ENCODE results near the gene MFSD11. TPM values are rescaled to one million over a fixed set of nuclear protein-coding genes. Genes with fewer than 3 reads are reported as not detected.

MFSD11 gene
- total RNA-seq, 1 experiment from 2014 or later, result 16.6 TPM

DNA sequence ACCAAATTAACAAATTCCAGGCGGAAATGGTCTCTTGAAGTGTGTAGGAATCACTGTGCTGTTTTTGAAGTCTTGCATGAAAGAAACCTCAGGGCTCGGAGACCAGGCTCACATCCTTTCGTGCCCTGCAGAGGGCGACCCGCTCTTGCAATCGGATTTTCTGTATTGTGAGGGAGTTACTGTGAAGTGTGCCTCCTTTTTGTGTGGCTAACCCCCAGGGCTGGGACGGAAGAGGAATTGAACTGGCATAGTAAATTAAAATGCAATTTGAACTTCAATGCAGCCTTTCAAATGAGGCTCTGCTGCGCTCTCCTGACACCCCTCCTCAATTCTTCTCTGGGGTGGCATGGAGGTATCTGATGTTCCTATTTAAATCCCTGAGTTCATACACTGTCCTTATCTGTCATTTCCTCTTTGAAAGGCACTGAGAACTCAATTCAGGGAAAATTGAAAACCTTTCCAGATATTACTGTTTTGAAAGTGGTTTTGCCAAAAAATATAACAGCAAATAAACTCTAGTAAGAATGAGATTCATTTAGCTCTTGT is 78.7 kb downstream of the MFSD11 start:
- POLR2A ChIA-PET (ENCODE audit: unreplicated experiment), result no interaction called here
- no TSS peak for BruUV-seq (replicated peaks)

DNA sequence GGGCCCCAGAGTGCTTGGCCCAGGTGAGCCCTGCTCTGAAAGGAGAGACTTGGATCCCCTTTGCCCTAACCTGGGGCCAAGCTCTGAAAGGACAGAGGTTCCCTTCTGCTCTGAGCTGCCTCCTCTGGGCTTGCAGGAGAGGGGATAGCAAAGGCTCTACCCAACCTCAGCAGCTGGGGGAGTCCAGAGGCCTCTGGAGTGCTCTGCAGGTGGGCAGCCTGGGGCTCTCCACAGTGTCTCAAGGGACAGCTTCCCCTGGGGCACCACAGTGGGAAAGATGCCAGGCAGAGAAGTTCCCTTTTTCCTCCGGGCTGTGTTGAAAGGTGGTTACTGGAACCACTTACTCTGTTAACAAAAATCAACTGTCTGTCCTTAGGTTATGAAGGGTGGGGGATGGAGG is 82.1 kb downstream of the MFSD11 start:
- Histone ChIP-seq H3K27ac (ENCODE audit: low read length) (no peak overlapping the region), H3K79me2 (ENCODE audit: low read length) (no peaks in the 10 kb centered on the region), H2AFZ (ENCODE audit: low read length) (no peak overlapping the region), H3K36me3 (ENCODE audit: low read depth, low read length) (no peaks in the 10 kb centered on the region), H3K27me3 (ENCODE audit: low read length) (no peaks in the 10 kb centered on the region), H3K4me2 (ENCODE audit: low read length) (no peak overlapping the region), H3K9ac (ENCODE audit: low read length) (no peak overlapping the region), H3F3A (ENCODE audit: low read length, unreplicated experiment) (no peaks in the 10 kb centered on the region), H3K4me3 (ENCODE audit: low read length) (no peak overlapping the region), H4K20me1 (ENCODE audit: low read length) (no peaks in the 10 kb centered on the region), H3K9me2 (replicated peaks; ENCODE audit: low read length) (no peaks in the 10 kb centered on the region), H3K9me3 (ENCODE audit: low read length) (no peaks in the 10 kb centered on the region), H3K4me1 (ENCODE audit: insufficient read depth, low read length) (no peaks in the 10 kb centered on the region)
- BruUV-seq (replicated peaks), result no TSS peak
- no peak for ATAC-seq
- no peak for DNase-seq
- no peak for TF ChIP-seq EZH2 (IDR thresholded peaks at IDR 0.05; ENCODE audit: low read length, unreplicated experiment)
- no peak for TF ChIP-seq EZH2phosphoT487 (IDR thresholded peaks at IDR 0.05; ENCODE audit: borderline replicate concordance, low read length)
- TF ChIP-seq, protein P1, sequence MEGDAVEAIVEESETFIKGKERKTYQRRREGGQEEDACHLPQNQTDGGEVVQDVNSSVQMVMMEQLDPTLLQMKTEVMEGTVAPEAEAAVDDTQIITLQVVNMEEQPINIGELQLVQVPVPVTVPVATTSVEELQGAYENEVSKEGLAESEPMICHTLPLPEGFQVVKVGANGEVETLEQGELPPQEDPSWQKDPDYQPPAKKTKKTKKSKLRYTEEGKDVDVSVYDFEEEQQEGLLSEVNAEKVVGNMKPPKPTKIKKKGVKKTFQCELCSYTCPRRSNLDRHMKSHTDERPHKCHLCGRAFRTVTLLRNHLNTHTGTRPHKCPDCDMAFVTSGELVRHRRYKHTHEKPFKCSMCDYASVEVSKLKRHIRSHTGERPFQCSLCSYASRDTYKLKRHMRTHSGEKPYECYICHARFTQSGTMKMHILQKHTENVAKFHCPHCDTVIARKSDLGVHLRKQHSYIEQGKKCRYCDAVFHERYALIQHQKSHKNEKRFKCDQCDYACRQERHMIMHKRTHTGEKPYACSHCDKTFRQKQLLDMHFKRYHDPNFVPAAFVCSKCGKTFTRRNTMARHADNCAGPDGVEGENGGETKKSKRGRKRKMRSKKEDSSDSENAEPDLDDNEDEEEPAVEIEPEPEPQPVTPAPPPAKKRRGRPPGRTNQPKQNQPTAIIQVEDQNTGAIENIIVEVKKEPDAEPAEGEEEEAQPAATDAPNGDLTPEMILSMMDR (conservative IDR thresholded peaks at IDR 0.05; ENCODE audit: low read depth, low read length), result no peak
- ChIA-PET CTCF (interaction anchor here (0.6 to 0.7 kb wide), 2 partner anchors 18 to 38 kb away, joined by 3 to 4 read pairs; no protein-coding TSS in a partner anchor), POLR2A (ENCODE audit: unreplicated experiment) (no interaction called here)
- intact Hi-C loops (cut with micrococcal nuclease), result no loop called here

More for the DNA sequence above, 78.7 kb downstream of the MFSD11 start:
- Histone ChIP-seq H3F3A (ENCODE audit: low read length, unreplicated experiment) (no peaks in the 10 kb centered on the region), H3K9ac (ENCODE audit: low read length) (no peak overlapping the region), H3K9me3 (ENCODE audit: low read length) (no peaks in the 10 kb centered on the region), H3K4me3 (ENCODE audit: low read length) (no peak overlapping the region), H3K36me3 (ENCODE audit: low read depth, low read length) (no peaks in the 10 kb centered on the region), H3K4me1 (ENCODE audit: insufficient read depth, low read length) (no peaks in the 10 kb centered on the region), H3K9me2 (replicated peaks; ENCODE audit: low read length) (no peaks in the 10 kb centered on the region), H3K27ac (ENCODE audit: low read length) (no peak overlapping the region), H3K79me2 (ENCODE audit: low read length) (no peaks in the 10 kb centered on the region), H3K27me3 (ENCODE audit: low read length) (no peaks in the 10 kb centered on the region), H2AFZ (ENCODE audit: low read length) (peak overlapping the region; percentile 20), H3K4me2 (ENCODE audit: low read length) (0 out of 2 replicates have a peak overlapping the region, but pooled peaks have one; percentile 15), H4K20me1 (ENCODE audit: low read length) (no peaks in the 10 kb centered on the region)
- intact Hi-C loops (cut with micrococcal nuclease), result loop anchor here (2.0 kb wide), 1 partner anchor 250 kb away; no protein-coding TSS in a partner anchor
- TF ChIP-seq EZH2phosphoT487 (IDR thresholded peaks at IDR 0.05; ENCODE audit: borderline replicate concordance, low read length) (no peak), EZH2 (IDR thresholded peaks at IDR 0.05; ENCODE audit: low read length, unreplicated experiment) (no peak)
- TF ChIP-seq, protein P1 (conservative IDR thresholded peaks at IDR 0.05; ENCODE audit: low read depth, low read length), result peak; percentile 96
- DNase-seq (peak; percentile 79), ATAC-seq (peak; percentile 94)
- CTCF ChIA-PET, result interaction anchor here (1.6 kb wide), 1 partner anchor 249 kb away, joined by 12 read pairs; no protein-coding TSS in a partner anchor

DNA sequence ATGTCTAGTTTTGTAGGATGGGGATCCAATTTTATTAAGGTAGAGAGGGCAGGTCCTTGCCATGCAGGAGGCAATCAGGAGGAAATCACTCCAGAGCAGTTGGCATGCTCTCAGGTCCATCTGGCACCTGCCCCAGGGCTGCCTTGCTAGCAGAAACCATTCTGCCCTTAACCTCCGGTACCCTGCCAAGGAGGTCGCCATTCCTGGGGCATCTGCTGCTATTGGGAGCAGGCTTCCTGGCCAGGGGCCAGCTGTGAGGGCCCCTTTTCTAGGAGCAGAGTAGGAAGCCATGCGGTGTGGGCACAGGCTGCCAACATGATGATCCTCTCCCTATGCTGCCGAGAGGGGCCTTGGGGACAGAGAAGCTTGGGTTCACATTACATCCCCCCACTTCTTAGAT is 82.6 kb downstream of the MFSD11 start:
- H3K9ac ChIP-seq (ENCODE audit: low read length), result no peak overlapping the region
- no peak overlapping the region for H3K4me2 ChIP-seq (ENCODE audit: low read length)
- no peaks in the 10 kb centered on the region for H3K9me2 ChIP-seq (replicated peaks; ENCODE audit: low read length)
- CTCF ChIA-PET, result interaction anchor here (0.6 kb wide), 1 partner anchor 17 kb away, joined by 3 read pairs; no protein-coding TSS in a partner anchor
- no peak overlapping the region for H3K4me3 ChIP-seq (ENCODE audit: low read length)
- ATAC-seq (no peak), DNase-seq (no peak)
- no peaks in the 10 kb centered on the region for H3K9me3 ChIP-seq (ENCODE audit: low read length)
- H3K4me1 ChIP-seq (ENCODE audit: insufficient read depth, low read length), result no peaks in the 10 kb centered on the region
- no peak overlapping the region for H3K27ac ChIP-seq (ENCODE audit: low read length)
- H3K27me3 ChIP-seq (ENCODE audit: low read length), result no peaks in the 10 kb centered on the region
- POLR2A ChIA-PET (ENCODE audit: unreplicated experiment), result no interaction called here
- H3K36me3 ChIP-seq (ENCODE audit: low read depth, low read length), result no peaks in the 10 kb centered on the region
- H3K79me2 ChIP-seq (ENCODE audit: low read length), result no peaks in the 10 kb centered on the region
- TF ChIP-seq EZH2 (IDR thresholded peaks at IDR 0.05; ENCODE audit: low read length, unreplicated experiment) (no peak), EZH2phosphoT487 (IDR thresholded peaks at IDR 0.05; ENCODE audit: borderline replicate concordance, low read length) (no peak)
- TF ChIP-seq, protein P1 (conservative IDR thresholded peaks at IDR 0.05; ENCODE audit: low read depth, low read length), result no peak
- H3F3A ChIP-seq (ENCODE audit: low read length, unreplicated experiment), result no peaks in the 10 kb centered on the region
- H2AFZ ChIP-seq (ENCODE audit: low read length), result no peak overlapping the region
- H4K20me1 ChIP-seq (ENCODE audit: low read length), result no peaks in the 10 kb centered on the region
- BruUV-seq (replicated peaks), result no TSS peak
- intact Hi-C loops (cut with micrococcal nuclease), result no loop called here
